ENCODE data around the gene DSCAML1. TPM values are rescaled to one million over a fixed set of nuclear protein-coding genes. Genes with fewer than 3 reads are reported as not detected.

The DSCAML1 gene
- total RNA-seq, 1 experiment from 2014 or later: 0.15 TPM

DNA sequence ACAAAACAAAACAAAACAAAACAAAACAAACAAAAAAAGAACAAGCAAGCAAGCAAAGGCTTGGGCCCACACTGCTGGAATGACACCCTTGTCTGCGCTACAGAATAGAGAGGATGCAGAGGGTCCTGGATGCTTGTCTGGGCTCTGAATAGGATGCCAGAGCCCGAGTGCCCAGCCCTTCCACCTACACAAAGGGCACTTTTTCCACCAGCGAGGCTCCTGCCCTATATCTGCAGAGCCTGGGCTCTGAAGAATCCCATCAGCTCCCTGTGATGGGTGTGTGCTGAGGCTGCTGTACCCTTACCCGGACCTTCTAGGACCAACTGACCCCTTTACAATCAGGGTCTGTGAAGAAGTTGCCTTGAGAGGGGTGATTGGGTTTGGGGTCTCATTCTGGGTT is 221.2 kb downstream of the DSCAML1 start:
- Histone ChIP-seq H3K79me2 (ENCODE audit: insufficient read depth, low read length) (no peaks in the 10 kb centered on the region), H3K79me1 (ENCODE audit: insufficient read depth, low read depth, low read length, poor library complexity, severe bottlenecking) (no peaks in the 10 kb centered on the region), H3K9ac (ENCODE audit: extremely low read depth, insufficient read length, low read length) (no peak overlapping the region), H2BK20ac (ENCODE audit: low read depth, low read length, poor library complexity, severe bottlenecking) (no peak overlapping the region), H4K20me1 (ENCODE audit: control insufficient read depth, insufficient read depth, insufficient read length) (no peaks in the 10 kb centered on the region), H3K4ac (ENCODE audit: low read depth, low read length) (no peak overlapping the region), H3K14ac (ENCODE audit: insufficient read depth, low read length) (no peak overlapping the region), H3K27ac (ENCODE audit: insufficient read length, low read depth, low read length) (no peak overlapping the region), H3K56ac (ENCODE audit: insufficient read length, low read depth, low read length) (no peak overlapping the region), H3K23me2 (ENCODE audit: insufficient read length, low read depth, low read length, poor library complexity, severe bottlenecking) (no peaks in the 10 kb centered on the region), H3K4me2 (ENCODE audit: insufficient read depth, insufficient read length, low read length) (no peak overlapping the region), H4K91ac (ENCODE audit: insufficient read length, low read depth, low read length) (no peak overlapping the region), H2AFZ (ENCODE audit: low read length) (no peak overlapping the region), H3K9me3 (ENCODE audit: control insufficient read depth, low read depth, low read length) (no peaks in the 10 kb centered on the region), H2BK12ac (ENCODE audit: insufficient read length, low read depth, low read length) (no peak overlapping the region), H4K8ac (replicated peaks; ENCODE audit: insufficient read length, low read depth, low read length) (no peak overlapping the region), H2BK5ac (ENCODE audit: insufficient read length, low read length) (no peak overlapping the region), H3K4me1 (ENCODE audit: insufficient read depth, low read length) (no peaks in the 10 kb centered on the region), H3K27me3 (ENCODE audit: insufficient read depth, low read length) (no peaks in the 10 kb centered on the region), H3K18ac (ENCODE audit: insufficient read length, low read depth, low read length) (no peak overlapping the region), H2AK5ac (ENCODE audit: insufficient read length, low read length) (no peak overlapping the region), H2BK120ac (ENCODE audit: low read depth, low read length, poor library complexity, severe bottlenecking) (no peak overlapping the region), H4K5ac (ENCODE audit: insufficient read length, low read depth, low read length) (no peak overlapping the region), H2BK15ac (ENCODE audit: low read depth, low read length) (no peak overlapping the region), H3T11ph (ENCODE audit: low read length) (no peak overlapping the region), H3K23ac (ENCODE audit: insufficient read length, low read depth, low read length) (no peak overlapping the region)
- no CpG with 5 or more reads among the region's 4 CpGs for WGBS (ENCODE audit: extremely low coverage, insufficient read length, low lambda C conversion rate)
- TF ChIP-seq, protein P1, sequence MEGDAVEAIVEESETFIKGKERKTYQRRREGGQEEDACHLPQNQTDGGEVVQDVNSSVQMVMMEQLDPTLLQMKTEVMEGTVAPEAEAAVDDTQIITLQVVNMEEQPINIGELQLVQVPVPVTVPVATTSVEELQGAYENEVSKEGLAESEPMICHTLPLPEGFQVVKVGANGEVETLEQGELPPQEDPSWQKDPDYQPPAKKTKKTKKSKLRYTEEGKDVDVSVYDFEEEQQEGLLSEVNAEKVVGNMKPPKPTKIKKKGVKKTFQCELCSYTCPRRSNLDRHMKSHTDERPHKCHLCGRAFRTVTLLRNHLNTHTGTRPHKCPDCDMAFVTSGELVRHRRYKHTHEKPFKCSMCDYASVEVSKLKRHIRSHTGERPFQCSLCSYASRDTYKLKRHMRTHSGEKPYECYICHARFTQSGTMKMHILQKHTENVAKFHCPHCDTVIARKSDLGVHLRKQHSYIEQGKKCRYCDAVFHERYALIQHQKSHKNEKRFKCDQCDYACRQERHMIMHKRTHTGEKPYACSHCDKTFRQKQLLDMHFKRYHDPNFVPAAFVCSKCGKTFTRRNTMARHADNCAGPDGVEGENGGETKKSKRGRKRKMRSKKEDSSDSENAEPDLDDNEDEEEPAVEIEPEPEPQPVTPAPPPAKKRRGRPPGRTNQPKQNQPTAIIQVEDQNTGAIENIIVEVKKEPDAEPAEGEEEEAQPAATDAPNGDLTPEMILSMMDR (conservative IDR thresholded peaks at IDR 0.05): no peak
- peaks cover 23% of the 10 kb centered on the region for H3K27me3 Mint-ChIP-seq (ENCODE audit: low read depth)
- no peak for DNase-seq
- no peaks in the 10 kb centered on the region; a peak in 1 of 5 replicates for H3K9me3 Mint-ChIP-seq
- no peak overlapping the region for H3K27ac Mint-ChIP-seq
- no peaks in the 10 kb centered on the region for H3K36me3 Mint-ChIP-seq (ENCODE audit: insufficient read depth in 1 of 3, low read depth in 3 of 3)
- no peak overlapping the region for H3K4me3 Mint-ChIP-seq
- peaks cover 9% of the 10 kb centered on the region in 2 experiments for H3K4me1 Mint-ChIP-seq

Measured in H9 (cell line).